Activated CD4-positive, alpha-beta T cell treated with anti-CD3 and anti-CD28 coated beads, Interleukin-10, Interleukin-2, amounts not matched to agents 100 ng/mL and 50 ng/mL, durations not matched to agents 16 hours and 8 hours (primary cell): ENCODE measurements around the gene EOLA1.

Experiments
- DNase-seq: peaks from one replicate; pipeline ENCODE4 v3.0.0-alpha.2; 2020

The EOLA1 gene

GRCh38 chrX:149540621-149541520 is at the start of gene EOLA1:
TSS of gene EOLA1 (plus strand) at chrX:149541012. CDS start at chrX:149545631, 4,619 bp downstream.
- DNase-seq = peak; percentile 94

GRCh38 chrX:149491812-149492211 is 49.0 kb upstream of the EOLA1 start:
- DNase-seq = no peak

- no peak for DNase-seq
Measured at GRCh38 chrX:149493567-149494562, 46.9 kb upstream of the EOLA1 start.

GRCh38 chrX:149494844-149495565 is 45.8 kb upstream of the EOLA1 start:
- no peak for DNase-seq

DNA sequence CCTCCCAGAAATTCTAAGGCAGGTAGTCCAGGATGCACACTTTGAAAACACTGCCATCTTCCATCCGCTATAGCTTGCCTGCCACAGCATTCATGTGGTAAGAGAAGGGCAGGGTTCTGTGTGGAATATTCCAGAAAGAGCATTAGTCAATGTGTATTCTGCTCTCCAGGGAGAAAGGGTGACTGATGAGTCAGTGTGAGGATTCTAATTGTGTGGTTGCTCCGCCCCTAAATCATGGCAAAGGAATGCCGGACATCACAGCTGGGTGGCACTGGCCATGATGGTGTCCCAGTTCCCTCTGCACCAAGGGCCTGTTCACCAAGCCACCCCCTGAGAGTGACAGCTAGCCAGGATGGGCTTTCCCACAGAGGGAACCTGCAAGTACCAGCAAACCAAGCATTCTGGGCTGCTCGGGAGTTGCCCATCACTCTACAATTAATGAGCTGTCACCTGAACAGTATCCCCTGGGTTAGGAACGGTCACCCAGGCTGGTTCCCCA is 45.2 kb upstream of the EOLA1 start:
- no peak for DNase-seq

- no peak for DNase-seq
Measured at GRCh38 chrX:149497054-149497453, 43.8 kb upstream of the EOLA1 start.

- no peak for DNase-seq
Measured at GRCh38 chrX:149497626-149498025, 43.2 kb upstream of the EOLA1 start.

DNA sequence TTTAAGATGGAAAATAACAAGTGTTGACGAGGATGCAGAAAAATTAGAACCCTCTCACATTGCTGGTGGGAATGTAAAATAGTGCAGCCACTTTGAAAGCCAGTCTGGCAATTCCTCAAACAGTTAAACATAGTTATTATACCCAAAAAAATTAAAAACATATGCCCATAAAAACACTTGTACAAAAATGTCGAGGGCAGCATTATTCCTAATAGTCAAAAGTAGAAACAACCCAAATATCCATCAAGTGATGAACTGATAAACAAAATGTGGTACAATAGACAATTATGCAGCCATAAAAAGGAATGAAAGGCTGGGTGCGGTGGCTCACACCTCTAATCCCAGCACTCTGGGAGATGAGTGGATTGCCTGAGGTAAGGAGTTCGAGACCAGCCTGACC is 42.0 kb upstream of the EOLA1 start:
- no peak for DNase-seq

GRCh38 chrX:149499766-149500165 is 41.0 kb upstream of the EOLA1 start:
- DNase-seq = no peak

DNA sequence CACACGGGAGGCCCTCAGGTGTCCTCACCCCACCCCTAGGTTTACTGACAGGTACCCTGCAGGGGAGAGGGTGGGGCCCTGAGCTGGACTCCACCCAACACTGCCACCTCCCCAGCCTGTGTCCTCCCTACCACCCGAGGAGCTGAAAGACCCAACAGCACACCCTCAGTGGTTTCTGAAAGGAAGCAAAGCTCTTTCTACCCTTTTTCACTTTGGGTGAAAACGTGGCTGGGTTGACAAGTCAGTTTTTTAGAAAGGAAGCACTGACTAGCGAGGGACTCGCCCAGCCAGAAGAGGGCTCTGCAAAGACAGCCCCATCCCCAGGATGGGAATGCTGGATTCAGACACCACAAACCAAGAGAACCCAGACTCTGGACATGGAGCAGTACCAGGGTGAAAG is 37.9 kb upstream of the EOLA1 start:
- peak; percentile 47 for DNase-seq

- DNase-seq = peak; percentile 84
Measured at GRCh38 chrX:149503446-149503845, 37.4 kb upstream of the EOLA1 start.

GRCh38 chrX:149504226-149504914 is 36.4 kb upstream of the EOLA1 start:
- DNase-seq = peak; percentile 84

- peak; percentile 91 for DNase-seq
Measured at GRCh38 chrX:149504915-149505651, 35.7 kb upstream of the EOLA1 start, which contains the start of gene IDS. TSS of gene IDS (minus strand) at chrX:149505306. CDS start at chrX:149505137, 169 bp downstream.

DNA sequence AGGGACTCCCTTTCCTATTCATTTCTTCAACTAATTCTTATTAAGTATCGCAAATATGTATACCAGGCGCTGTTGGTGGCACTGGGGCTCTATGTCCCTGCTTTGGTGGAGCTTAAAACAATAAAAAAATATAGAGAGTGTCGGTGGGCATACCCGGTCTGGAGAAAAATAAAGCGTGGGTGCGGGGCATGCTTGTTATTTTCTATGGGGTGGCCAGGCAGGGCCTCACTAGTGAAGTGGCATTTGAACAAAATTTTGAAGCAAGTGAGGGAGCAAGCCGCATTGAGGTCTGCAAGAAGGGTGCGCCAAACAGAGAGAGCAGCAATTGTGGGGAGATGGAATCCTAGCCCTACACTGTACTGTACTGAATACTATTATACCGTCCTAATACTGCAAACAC is 35.1 kb upstream of the EOLA1 start:
- no peak for DNase-seq

- DNase-seq = no peak
Measured at GRCh38 chrX:149506349-149506748, 34.5 kb upstream of the EOLA1 start.

- DNase-seq = no peak
Measured at GRCh38 chrX:149508467-149508866, 32.3 kb upstream of the EOLA1 start.

DNA sequence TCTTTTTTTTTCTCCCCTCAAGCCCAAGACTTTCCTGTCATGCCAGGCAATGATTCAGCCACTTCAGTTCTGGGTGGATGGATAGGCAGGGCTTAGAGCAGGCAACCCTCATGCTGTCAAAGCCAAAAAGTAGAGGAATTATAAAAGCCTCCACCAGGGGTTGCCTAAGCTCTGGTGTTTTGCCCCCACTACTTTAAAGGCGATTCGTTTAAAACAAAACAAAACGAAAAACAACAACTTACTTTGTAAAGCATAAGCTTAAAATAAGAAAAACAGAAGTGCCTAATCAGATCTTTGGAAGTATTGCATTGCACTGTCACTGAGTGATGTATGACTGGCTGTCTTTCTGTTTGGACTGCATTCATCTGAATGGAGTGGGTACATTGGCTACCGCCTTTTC is 30.4 kb upstream of the EOLA1 start:
- no peak for DNase-seq

DNA sequence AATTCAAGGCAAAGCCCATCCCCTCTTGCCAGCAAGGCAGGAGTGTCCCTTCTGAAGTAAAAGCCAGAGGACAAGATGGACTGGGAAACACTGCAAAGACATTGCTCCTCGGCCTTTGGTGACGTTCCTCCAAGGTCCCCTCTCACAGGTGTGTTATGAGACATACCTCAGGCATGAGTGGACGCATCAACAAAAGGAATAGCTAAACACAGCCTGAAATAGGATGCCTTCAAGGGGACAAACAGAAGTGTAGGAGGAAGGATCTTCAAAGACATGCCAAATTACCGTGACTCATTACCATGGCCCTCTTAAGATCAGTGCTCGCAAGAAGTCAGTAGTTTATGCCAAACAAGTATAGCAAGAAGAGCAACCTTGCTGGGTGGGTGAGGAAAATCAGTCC is 29.7 kb upstream of the EOLA1 start:
- no peak for DNase-seq

DNA sequence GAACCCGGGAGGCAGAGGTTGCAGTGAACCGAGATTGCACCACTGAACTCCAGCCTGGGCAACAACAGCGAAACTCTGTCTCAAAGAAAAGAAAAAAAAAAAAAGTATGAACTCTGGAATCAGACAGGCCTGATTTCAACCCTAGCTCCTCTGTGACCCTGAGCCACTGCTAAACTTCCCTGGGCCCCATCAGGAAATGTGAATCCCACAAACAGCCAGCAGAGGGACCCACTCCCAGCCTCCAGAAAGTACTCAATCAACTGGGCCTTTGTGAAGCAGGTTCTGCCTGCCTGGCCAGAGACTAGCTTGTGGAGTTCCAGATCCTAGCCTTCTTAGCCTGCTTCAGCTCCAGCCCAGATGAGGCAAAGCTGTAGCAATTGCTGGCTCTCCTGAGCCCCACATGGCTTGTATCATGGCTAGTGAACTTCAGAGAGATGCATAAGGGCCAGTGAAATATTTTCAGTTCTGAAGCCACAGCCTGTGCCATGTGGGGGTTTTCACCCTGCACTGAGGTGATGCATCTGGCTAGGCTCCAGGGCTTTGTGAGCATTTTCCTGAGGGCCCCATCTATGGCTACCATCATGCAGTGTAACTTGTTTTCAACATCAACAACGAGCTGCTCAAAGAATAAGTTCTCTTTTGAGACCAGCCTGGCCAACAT is 28.5 kb upstream of the EOLA1 start:
- peak; percentile 73 for DNase-seq

DNA sequence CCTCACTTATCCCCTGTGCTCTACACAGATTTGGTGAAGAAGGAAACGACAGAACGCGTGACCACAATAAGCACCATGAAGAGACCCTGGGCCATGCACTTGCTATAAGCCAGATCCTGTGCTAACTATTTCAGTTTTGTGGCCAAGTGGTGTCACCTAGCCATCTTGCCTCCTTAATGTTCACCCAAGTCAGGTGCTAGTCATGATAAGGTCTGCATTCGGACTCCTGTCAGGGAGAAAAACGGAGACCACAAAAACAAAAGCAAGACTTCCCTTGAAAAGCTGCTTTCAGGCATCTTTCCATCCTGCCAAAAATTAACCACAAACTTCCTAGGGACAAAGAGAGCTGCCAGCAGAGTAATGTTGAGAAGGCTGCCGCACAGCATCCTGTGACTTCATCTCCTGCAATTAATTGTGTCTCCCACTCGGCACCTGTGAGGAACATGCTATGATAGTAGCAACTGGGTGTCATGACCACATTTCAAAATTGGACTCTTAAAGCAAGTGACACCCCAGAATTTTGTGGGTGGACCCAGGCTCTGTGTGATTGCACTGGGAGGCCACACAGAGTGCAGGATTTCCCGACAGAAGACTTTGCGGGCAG is 26.9 kb upstream of the EOLA1 start:
- DNase-seq = no peak
